HepG2 (cell line): ENCODE measurements around the gene CYP4F8. TPM values are rescaled to one million over a fixed set of nuclear protein-coding genes. Genes with fewer than 3 reads are reported as not detected.

ENCODE experiments used
- ATAC-seq: fragments of 200-7000 bp; cut with Tn5 transposase; 3 replicates; pipeline ENCODE4 v1.9.1; 2020; ENCODE audit warnings: mild to moderate bottlenecking, moderate library complexity
- BruUV-seq: library from RNA; stranded (reverse); fragments of 400-500 nt; replicated peaks from 2 replicates; lab custom pipeline; 2021; lab: Mats Ljungman, UMichigan
- CTCF ChIA-PET: fragments of 300-600 bp; formaldehyde crosslinking; extraction: SDS; loops from one replicate; lab custom pipeline; 2021; ENCODE audit warnings: low total read pairs, inconsistent platforms, low intra/inter-chr PET ratio; lab: Yijun Ruan, JAX
- POLR2A ChIA-PET: fragments of 350-600 bp; sonication (Branson Sonifier 250); formaldehyde crosslinking; loops from one replicate; lab custom pipeline; 2020; ENCODE audit warnings: antibody characterized with exemption, inconsistent platforms; lab: Yijun Ruan, JAX
- DNase-seq: peaks from one replicate; pipeline ENCODE4 v3.0.0-alpha.2; 2015; ENCODE audit warnings: low spot score
- FAIRE-seq: peaks from 3 replicates; lab custom pipeline; 2011; peaks lifted over from hg19 to GRCh38; lab: Jason Lieb, UNC
- H2AFZ ChIP-seq: one replicate; pipeline ENCODE4 v1.6.1; 2011; ENCODE audit warnings: low read length, inconsistent platforms
- H3K27ac ChIP-seq: fragments of 300-600 bp; 3 replicates; pipeline ENCODE4 v1.8.0; 2011; ENCODE audit warnings: mixed run types, mild to moderate bottlenecking, mixed read lengths, low read length, inconsistent platforms; ENCODE audit not compliant: insufficient read depth; ENCODE audit errors: extremely low read length
- H3K27me3 ChIP-seq, 2 experiments: fragments of 200-600 bp in 1 of 2; 2 replicates in 1 of 2; 3 replicates in 1 of 2; pipeline versions ENCODE4 v1.6.0 to v1.8.0; 2011; ENCODE audit warnings: low read length in 2 of 2, mild to moderate bottlenecking in 2 of 2, moderate library complexity in 2 of 2, inconsistent platforms in 1 of 2; ENCODE audit not compliant: insufficient read depth in 2 of 2, control insufficient read depth in 1 of 2
- H3K36me3 ChIP-seq, 2 experiments: fragments of 200-600 bp in 1 of 2; replicated peaks in 1 of 2; 2 replicates in 1 of 2; 3 replicates in 1 of 2; pipeline versions ENCODE4 v1.5.1 to v1.8.0; 2011; ENCODE audit warnings: low read length in 2 of 2, inconsistent platforms in 1 of 2; ENCODE audit not compliant: insufficient read depth in 2 of 2, control insufficient read depth in 1 of 2
- H3K4me1 ChIP-seq: 2 replicates; pipeline ENCODE4 v1.5.1; 2012; ENCODE audit warnings: low read length, inconsistent platforms; ENCODE audit not compliant: insufficient read depth
- H3K4me2 ChIP-seq: 2 replicates; pipeline ENCODE4 v1.6.0; 2011; ENCODE audit warnings: low read depth, low read length, inconsistent platforms
- H3K4me3 ChIP-seq, 3 experiments: fragments of 200-600 bp in 1 of 3; sonication (generic), shearing (Covaris generic) in 1 of 3; replicated peaks in 1 of 3; 2 replicates each; pipeline ENCODE4 v1.5.1; 2011 to 2016; ENCODE audit warnings: low read length in 3 of 3, inconsistent platforms in 2 of 3, low read depth in 2 of 3, mild to moderate bottlenecking in 2 of 3, control low read depth in 1 of 3, mixed read lengths in 1 of 3; ENCODE audit not compliant: insufficient read depth in 1 of 3
- H3K79me2 ChIP-seq: one replicate; pipeline ENCODE4 v1.6.1; 2011; ENCODE audit warnings: low read length, inconsistent platforms; ENCODE audit not compliant: insufficient read depth
- H3K9ac ChIP-seq: 2 replicates; pipeline ENCODE4 v1.6.0; 2011; ENCODE audit warnings: mild to moderate bottlenecking, low read depth, low read length, inconsistent platforms; ENCODE audit not compliant: insufficient read depth
- H3K9me3 ChIP-seq: 2 replicates; pipeline ENCODE4 v1.5.1; 2012; ENCODE audit warnings: mild to moderate bottlenecking, low read length
- H4K20me1 ChIP-seq: 2 replicates; pipeline ENCODE4 v1.6.0; 2011; ENCODE audit warnings: inconsistent platforms, mild to moderate bottlenecking, low read length, moderate library complexity; ENCODE audit not compliant: insufficient read depth
- GPN1 ChIP-seq: sonication (generic); formaldehyde crosslinking; IDR thresholded peaks from 2 replicates; pipeline ENCODE4 v1.5.1; 2020; ENCODE audit warnings: missing genetic modification reagents, borderline replicate concordance
- MYPOP ChIP-seq: sonication (generic); formaldehyde crosslinking; IDR thresholded peaks from 2 replicates; pipeline ENCODE4 v1.8.1; 2023; ENCODE audit warnings: mild to moderate bottlenecking, moderate library complexity, missing genetic modification reagents
- NFYB ChIP-seq: sonication (generic); formaldehyde crosslinking; IDR thresholded peaks from 2 replicates; pipeline ENCODE4 v1.4.0; 2020; ENCODE audit warnings: missing genetic modification reagents
- PHF5A ChIP-seq: IDR thresholded peaks from one replicate; pipeline ENCODE4 v1.6.1; 2018; ENCODE audit warnings: low read depth, missing genetic modification reagents; ENCODE audit not compliant: unreplicated experiment
- PLSCR1 ChIP-seq: sonication (generic); formaldehyde crosslinking; IDR thresholded peaks from 2 replicates; pipeline ENCODE4 v1.5.0; 2020; ENCODE audit warnings: missing genetic modification reagents, mild to moderate bottlenecking, borderline replicate concordance
- RXRA ChIP-seq: sonication (generic); formaldehyde crosslinking; IDR thresholded peaks from 2 replicates; pipeline ENCODE4 v1.5.1; 2020; ENCODE audit warnings: missing genetic modification reagents
- SMAD9 ChIP-seq: sonication (generic); formaldehyde crosslinking; IDR thresholded peaks from 2 replicates; pipeline ENCODE4 v1.5.1; 2020; ENCODE audit warnings: mild to moderate bottlenecking, missing genetic modification reagents
- SRF ChIP-seq: IDR thresholded peaks from 2 replicates; pipeline ENCODE4 v1.6.1; 2011; ENCODE audit warnings: mild to moderate bottlenecking, low read depth, low read length, moderate library complexity
- TFDP1 ChIP-seq: IDR thresholded peaks from 2 replicates; pipeline ENCODE4 v1.6.1; 2016; ENCODE audit warnings: missing compliant biosample characterization, missing genetic modification reagents, borderline replicate concordance
- ZFP82 ChIP-seq: sonication (generic); formaldehyde crosslinking; IDR thresholded peaks from 2 replicates; pipeline ENCODE4 v1.5.1; 2020; ENCODE audit warnings: mild to moderate bottlenecking, missing genetic modification reagents, borderline replicate concordance
- ZNF441 ChIP-seq: sonication (generic); formaldehyde crosslinking; IDR thresholded peaks from 2 replicates; pipeline ENCODE4 v1.7.0; 2021; ENCODE audit warnings: missing genetic modification reagents, borderline replicate concordance
- ZSCAN21 ChIP-seq: sonication (generic); formaldehyde crosslinking; IDR thresholded peaks from 2 replicates; pipeline ENCODE4 v1.8.0; 2022; ENCODE audit warnings: mild to moderate bottlenecking, missing genetic modification reagents, moderate library complexity, borderline replicate concordance
- in situ Hi-C: cut with HindIII; loops from 2 replicates; pipeline ENCODE4 v1.10.0; 2017; ENCODE audit warnings: low pct_unique_long_range_greater_than_20kb; ENCODE audit not compliant: extremely low pct_ligation_motif_present
- intact Hi-C: fragments of 100-400 bp; cut with micrococcal nuclease; formaldehyde crosslinking; loops from one replicate; pipeline ENCODE4 v1.10.0; 2022; ENCODE audit not compliant: unreplicated experiment
- polyA plus RNA-seq, 8 experiments: library from polyadenylated mRNA; depleted of rRNA in 3 of 8; stranded (reverse) in 7 of 8; unstranded in 1 of 8; fragments of >200 nt; fragmentation: Illumina TruSeq in 4 of 8; extraction: Trizol in 4 of 8; gene quantifications; 2 replicates each; pipeline versions ENCODE4 v1.2.1 to v1.2.3, GENCODE V29; 2011 to 2016; ENCODE audit warnings: low read depth in 4 of 8, missing spikeins in 1 of 8, mixed read lengths in 1 of 8; ENCODE audit not compliant: insufficient read depth in 1 of 8
- total RNA-seq, 5 experiments: library from RNA; depleted of rRNA; stranded (reverse); fragments of >200 nt; fragmentation: Illumina TruSeq; extraction: Trizol; gene quantifications; 2 replicates each; pipeline ENCODE4 v1.2.3, GENCODE V29; 2016; ENCODE audit warnings: low read depth in 1 of 5
- TF ChIP-seq, protein P1 (sequence below): sonication (generic); formaldehyde crosslinking; conservative IDR thresholded peaks from 2 replicates; pipeline ENCODE4 v1.4.0; 2020; ENCODE audit warnings: mild to moderate bottlenecking, missing genetic modification reagents, moderate library complexity
- TF ChIP-seq, protein P2 (sequence below): sonication (generic); formaldehyde crosslinking; IDR thresholded peaks from 2 replicates; pipeline ENCODE4 v1.4.0; 2020; ENCODE audit warnings: missing genetic modification reagents

CYP4F8 gene
- total and polyA plus RNA-seq, 2 of the 13 experiments (the other 11 are each of a cell fraction or from before 2014, with no cell fraction given), result not detected

DNA sequence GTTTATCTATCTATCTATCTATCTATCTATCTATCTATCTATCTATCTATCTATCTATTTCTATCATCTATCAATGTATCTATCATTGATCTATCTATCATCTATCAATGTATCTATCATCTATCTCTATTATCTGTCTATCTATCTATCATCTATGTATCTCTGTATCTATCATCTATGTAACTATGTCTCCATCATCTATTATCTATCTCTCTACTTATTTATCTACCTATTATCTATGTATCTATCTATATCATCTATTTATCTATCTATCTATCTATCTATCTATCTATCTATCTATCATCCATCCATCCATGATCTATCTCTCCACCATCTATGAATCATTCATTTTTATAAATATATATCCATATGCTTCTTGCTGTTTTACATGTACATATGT, 41.4 kb downstream of the CYP4F8 start:
- ATAC-seq (no peak), DNase-seq (no peak), FAIRE-seq (no peak)
- ChIA-PET POLR2A (interaction anchor here (1.6 kb wide), 1 partner anchor 15 kb away, joined by 3 read pairs; the partner anchor contains the start of gene CYP4F3), CTCF (no interaction called here)
- Histone ChIP-seq H3K36me3 (peaks cover 2 to 22% of the 10 kb centered on the region in 2 experiments; a peak in 4 of 5 replicates), H3K27me3 (no peaks in the 10 kb centered on the region), H3K79me2 (no peaks in the 10 kb centered on the region), H2AFZ (no peak overlapping the region), H3K4me3 (no peak overlapping the region), H4K20me1 (no peaks in the 10 kb centered on the region), H3K9me3 (no peaks in the 10 kb centered on the region), H3K9ac (no peak overlapping the region), H3K4me1 (no peaks in the 10 kb centered on the region), H3K4me2 (no peak overlapping the region), H3K27ac (no peak overlapping the region)
- no peak for TF ChIP-seq RXRA (CRISPR knock-in tag)
- no peak for TF ChIP-seq SMAD9 (CRISPR knock-in tag)
- TF ChIP-seq ZSCAN21 (CRISPR knock-in tag), result no peak
- no peak for TF ChIP-seq PLSCR1
- TF ChIP-seq MYPOP, result no peak
- no peak for TF ChIP-seq NFYB (CRISPR knock-in tag)
- no peak for TF ChIP-seq GPN1
- TF ChIP-seq, protein P1, sequence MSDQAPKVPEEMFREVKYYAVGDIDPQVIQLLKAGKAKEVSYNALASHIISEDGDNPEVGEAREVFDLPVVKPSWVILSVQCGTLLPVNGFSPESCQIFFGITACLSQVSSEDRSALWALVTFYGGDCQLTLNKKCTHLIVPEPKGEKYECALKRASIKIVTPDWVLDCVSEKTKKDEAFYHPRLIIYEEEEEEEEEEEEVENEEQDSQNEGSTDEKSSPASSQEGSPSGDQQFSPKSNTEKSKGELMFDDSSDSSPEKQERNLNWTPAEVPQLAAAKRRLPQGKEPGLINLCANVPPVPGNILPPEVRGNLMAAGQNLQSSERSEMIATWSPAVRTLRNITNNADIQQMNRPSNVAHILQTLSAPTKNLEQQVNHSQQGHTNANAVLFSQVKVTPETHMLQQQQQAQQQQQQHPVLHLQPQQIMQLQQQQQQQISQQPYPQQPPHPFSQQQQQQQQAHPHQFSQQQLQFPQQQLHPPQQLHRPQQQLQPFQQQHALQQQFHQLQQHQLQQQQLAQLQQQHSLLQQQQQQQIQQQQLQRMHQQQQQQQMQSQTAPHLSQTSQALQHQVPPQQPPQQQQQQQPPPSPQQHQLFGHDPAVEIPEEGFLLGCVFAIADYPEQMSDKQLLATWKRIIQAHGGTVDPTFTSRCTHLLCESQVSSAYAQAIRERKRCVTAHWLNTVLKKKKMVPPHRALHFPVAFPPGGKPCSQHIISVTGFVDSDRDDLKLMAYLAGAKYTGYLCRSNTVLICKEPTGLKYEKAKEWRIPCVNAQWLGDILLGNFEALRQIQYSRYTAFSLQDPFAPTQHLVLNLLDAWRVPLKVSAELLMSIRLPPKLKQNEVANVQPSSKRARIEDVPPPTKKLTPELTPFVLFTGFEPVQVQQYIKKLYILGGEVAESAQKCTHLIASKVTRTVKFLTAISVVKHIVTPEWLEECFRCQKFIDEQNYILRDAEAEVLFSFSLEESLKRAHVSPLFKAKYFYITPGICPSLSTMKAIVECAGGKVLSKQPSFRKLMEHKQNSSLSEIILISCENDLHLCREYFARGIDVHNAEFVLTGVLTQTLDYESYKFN, result no peak
- no peak for TF ChIP-seq ZFP82 (CRISPR knock-in tag)
- TF ChIP-seq ZNF441 (CRISPR knock-in tag), result no peak
- no peak for TF ChIP-seq PHF5A (CRISPR knock-in tag)
- TF ChIP-seq TFDP1 (CRISPR knock-in tag), result no peak
- TF ChIP-seq, protein P2, sequence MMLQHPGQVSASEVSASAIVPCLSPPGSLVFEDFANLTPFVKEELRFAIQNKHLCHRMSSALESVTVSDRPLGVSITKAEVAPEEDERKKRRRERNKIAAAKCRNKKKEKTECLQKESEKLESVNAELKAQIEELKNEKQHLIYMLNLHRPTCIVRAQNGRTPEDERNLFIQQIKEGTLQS (CRISPR knock-in tag), result no peak
- TF ChIP-seq SRF, result no peak
- intact Hi-C loops, result no loop called here
- no TSS peak for BruUV-seq
- in situ Hi-C loops, result no loop called here
